NCI-H2171 (cell line): ENCODE measurements around the gene SENP6.
"Not testable (repeated sequence)": the region's sequence is repeated elsewhere in the genome, so short reads cannot be mapped to it uniquely, and the experiment has no call there.

Source experiments
- DNase-seq: peaks from one replicate; lab custom pipeline; 2025; lab: John Stamatoyannopoulos, UW

SENP6 gene

GRCh38 chr6:75601304-75602245 lies at the start of gene SENP6:
TSS of gene SENP6 (plus strand) at chr6:75601880. CDS start at chr6:75602525, 645 bp downstream.
- peak; percentile 78 for DNase-seq

GRCh38 chr6:75556240-75556639 lies 45.4 kb upstream of the SENP6 start:
- DNase-seq: no peak

GRCh38 chr6:75557068-75557467 lies 44.6 kb upstream of the SENP6 start:
- DNase-seq: no peak

- DNase-seq: peak; percentile 11
Observed at GRCh38 chr6:75563032-75563431, 38.6 kb upstream of the SENP6 start.

- no peak for DNase-seq
Observed at GRCh38 chr6:75566137-75566767, 35.4 kb upstream of the SENP6 start.

- DNase-seq: no peak
Observed at GRCh38 chr6:75568100-75568499, 33.6 kb upstream of the SENP6 start.

- DNase-seq: no peak
Observed at GRCh38 chr6:75568965-75569364, 32.7 kb upstream of the SENP6 start.

GRCh38 chr6:75570671-75571070 lies 31.0 kb upstream of the SENP6 start:
- not testable (repeated sequence) for DNase-seq

- DNase-seq: no peak
Observed at GRCh38 chr6:75572072-75572471, 29.6 kb upstream of the SENP6 start.

GRCh38 chr6:75579951-75580350 lies 21.7 kb upstream of the SENP6 start:
- no peak for DNase-seq

- DNase-seq: no peak
Observed at GRCh38 chr6:75581231-75581630, 20.4 kb upstream of the SENP6 start.

- not testable (repeated sequence) for DNase-seq
Observed at GRCh38 chr6:75584552-75584951, 17.1 kb upstream of the SENP6 start.

GRCh38 chr6:75588948-75589347 lies 12.7 kb upstream of the SENP6 start:
- DNase-seq: no peak

GRCh38 chr6:75590370-75590769 lies 11.3 kb upstream of the SENP6 start:
- no peak for DNase-seq

GRCh38 chr6:75596380-75596779 lies 5.3 kb upstream of the SENP6 start:
- DNase-seq: not testable (repeated sequence)

GRCh38 chr6:75600768-75601167 lies 912 bp upstream of the SENP6 start:
- DNase-seq: no peak

GRCh38 chr6:75602246-75603105 lies 796 bp downstream of the SENP6 start:
- peak; percentile 49 for DNase-seq

- DNase-seq: no peak
Observed at GRCh38 chr6:75603106-75603420, 1.4 kb downstream of the SENP6 start.

GRCh38 chr6:75604294-75604693 lies 2.6 kb downstream of the SENP6 start:
- DNase-seq: no peak

GRCh38 chr6:75605635-75606034 lies 4.0 kb downstream of the SENP6 start:
- DNase-seq: no peak

GRCh38 chr6:75608304-75608703 lies 6.6 kb downstream of the SENP6 start:
- no peak for DNase-seq

- no peak for DNase-seq
Observed at GRCh38 chr6:75608956-75609533, 7.4 kb downstream of the SENP6 start.
